ENCODE results near the gene SERINC2. TPM values are rescaled to one million over a fixed set of nuclear protein-coding genes. Genes with fewer than 3 reads are reported as not detected.

SERINC2 gene
- total and polyA plus RNA-seq, 2 of the 8 experiments (the other 6 are each of a cell fraction or from before 2014, with no cell fraction given) = 31.4 to 60.0 TPM

DNA sequence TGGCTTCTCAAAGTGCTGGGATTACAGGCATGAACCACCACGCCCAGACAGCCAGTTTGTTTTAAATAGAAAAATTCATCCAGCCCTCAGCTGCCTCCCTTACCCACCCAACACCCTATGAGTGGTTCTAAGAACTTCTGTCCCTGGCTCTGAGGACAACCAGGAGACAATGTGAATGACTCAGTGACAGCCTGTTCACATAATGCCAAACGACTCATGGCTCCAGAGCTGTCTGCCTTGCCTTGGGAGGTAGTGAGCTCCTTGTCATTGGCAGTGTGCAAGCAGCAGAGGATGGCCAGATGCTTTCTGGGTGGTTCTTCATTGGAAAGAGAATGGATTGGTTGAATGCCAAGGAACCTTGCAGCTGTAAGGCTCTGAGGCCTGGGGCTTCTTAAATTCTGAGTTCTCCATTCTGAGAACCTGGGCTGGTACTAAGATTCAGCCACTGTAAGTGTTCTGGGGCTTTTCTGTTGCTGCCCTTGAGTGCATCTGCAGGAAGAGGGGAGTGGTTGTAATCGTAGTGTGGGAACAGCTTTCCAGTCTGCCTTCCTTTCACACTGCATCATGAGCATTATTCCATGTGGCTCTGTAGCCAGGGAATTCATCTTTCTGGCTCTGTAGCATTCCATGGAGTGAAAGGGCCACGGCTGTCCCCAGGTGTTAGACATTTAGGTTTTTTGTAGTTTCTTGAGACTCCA, 5.8 kb downstream of the SERINC2 start:
- Histone ChIP-seq H3K4me2 (ENCODE audit: insufficient read depth in 1 of 2, low read depth in 2 of 2, low read length in 2 of 2) (no peak overlapping the region), H3K79me1 (ENCODE audit: low read depth, low read length) (0 out of 2 replicates have a peak, but pooled peaks cover 2% of the 10 kb centered on the region), H3K9ac (replicated peaks in 1 of 4; ENCODE audit: extremely low read depth in 1 of 4, low read depth in 3 of 4, low read length in 3 of 4) (no peak overlapping the region), H3K4me3 (ENCODE audit: extremely low read depth in 1 of 4, insufficient read depth in 2 of 4, low read depth in 3 of 4, low read length in 4 of 4) (no peak overlapping the region), H3K56ac (replicated peaks; ENCODE audit: insufficient read length, low read depth, low read length) (no peak overlapping the region), H3K4me1 (replicated peaks in 1 of 4; ENCODE audit: control insufficient read depth in 3 of 4, insufficient read depth in 4 of 4, low read length in 3 of 4) (peaks cover 8 to 25% (median 11%) of the 10 kb centered on the region in 4 experiments), H3K79me2 (ENCODE audit: control insufficient read depth in 1 of 2, insufficient read depth in 2 of 2, low read length in 2 of 2) (peaks cover 0 to 9% of the 10 kb centered on the region in 2 experiments; a peak in 1 of 4 replicates), H3K18ac (ENCODE audit: extremely low read depth, low read length) (no peak overlapping the region), H3K27me3 (replicated peaks in 1 of 4; ENCODE audit: control insufficient read depth in 3 of 4, extremely low read depth in 1 of 4, insufficient read depth in 3 of 4, low read length in 3 of 4) (no peaks in the 10 kb centered on the region), H3K27ac (ENCODE audit: low read depth, low read length) (no peak overlapping the region), H3K9me3 (ENCODE audit: insufficient read depth in 2 of 2, low read depth in 1 of 2, low read length in 1 of 2) (no peaks in the 10 kb centered on the region), H2BK120ac (replicated peaks; ENCODE audit: low read depth, low read length) (no peak overlapping the region), H4K91ac (replicated peaks; ENCODE audit: insufficient read length, low read length) (no peak overlapping the region), H4K8ac (ENCODE audit: extremely low read depth, insufficient read depth, low read length) (no peak overlapping the region), H2BK5ac (ENCODE audit: low read depth, low read length) (no peak overlapping the region), H3K36me3 (ENCODE audit: control insufficient read depth in 2 of 4, insufficient read depth in 4 of 4, low read length in 3 of 4) (no peaks in the 10 kb centered on the region), H2BK20ac (ENCODE audit: low read length) (no peak overlapping the region), H2AFZ (ENCODE audit: low read length) (no peak overlapping the region), H3K4ac (replicated peaks; ENCODE audit: insufficient read length, low read depth, low read length) (no peak overlapping the region), H4K20me1 (replicated peaks in 1 of 2; ENCODE audit: control insufficient read depth in 1 of 2, insufficient read depth in 2 of 2, low read length in 2 of 2) (peaks cover 5 to 6% of the 10 kb centered on the region in 2 experiments), H2BK12ac (ENCODE audit: low read depth, low read length) (no peak overlapping the region; the same call in 1 of the 2 replicates), H2BK15ac (ENCODE audit: low read length) (no peak overlapping the region), H3K23ac (ENCODE audit: insufficient read length) (no peak overlapping the region), H3K23me2 (ENCODE audit: low read depth, low read length) (peaks cover 5% of the 10 kb centered on the region), H2AK5ac (ENCODE audit: low read depth, low read length) (no peak overlapping the region), H3K14ac (ENCODE audit: insufficient read length) (no peak overlapping the region), H4K5ac (ENCODE audit: insufficient read length, low read depth, low read length) (no peak overlapping the region)
- TF ChIP-seq POU5F1 (IDR thresholded peaks at IDR 0.05; ENCODE audit: low read depth, low read length) (no peak), POLR2AphosphoS5 (IDR thresholded peaks at IDR 0.05; ENCODE audit: low read depth, low read length) (no peak), SIRT6 (IDR thresholded peaks at IDR 0.05; ENCODE audit: low read length) (no peak), POLR2A (IDR thresholded peaks at IDR 0.05; ENCODE audit: control extremely low read depth in 1 of 2, low read depth in 2 of 2, low read length in 2 of 2) (no peak), RXRA (IDR thresholded peaks at IDR 0.05; ENCODE audit: insufficient read depth, low read depth, low read length) (no peak), CBX8 (IDR thresholded peaks at IDR 0.05; ENCODE audit: borderline replicate concordance, low read depth, low read length) (no peak), SP2 (IDR thresholded peaks at IDR 0.05; ENCODE audit: low read length) (no peak), YY1 (IDR thresholded peaks at IDR 0.05; ENCODE audit: low read depth, low read length) (no peak), TBP (IDR thresholded peaks at IDR 0.05; ENCODE audit: low read depth, low read length) (no peak), PHF8 (conservative IDR thresholded peaks at IDR 0.05; ENCODE audit: low read depth, low read length) (no peak), HDAC6 (IDR thresholded peaks at IDR 0.05; ENCODE audit: low read depth, low read length) (no peak), BCL11A (IDR thresholded peaks at IDR 0.05; ENCODE audit: low read depth in 2 of 2, low read length in 2 of 2) (no peak)
- TF ChIP-seq, protein P1, sequence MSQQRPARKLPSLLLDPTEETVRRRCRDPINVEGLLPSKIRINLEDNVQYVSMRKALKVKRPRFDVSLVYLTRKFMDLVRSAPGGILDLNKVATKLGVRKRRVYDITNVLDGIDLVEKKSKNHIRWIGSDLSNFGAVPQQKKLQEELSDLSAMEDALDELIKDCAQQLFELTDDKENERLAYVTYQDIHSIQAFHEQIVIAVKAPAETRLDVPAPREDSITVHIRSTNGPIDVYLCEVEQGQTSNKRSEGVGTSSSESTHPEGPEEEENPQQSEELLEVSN (IDR thresholded peaks at IDR 0.05) = no peak
- ChIA-PET CTCF (ENCODE audit: partially characterized antibody) (interaction anchor here (0.7 to 19.2 kb wide), 12 partner anchors 10 to 235 kb away, joined by 3 to 415 read pairs (median 4); no protein-coding TSS in a partner anchor), POLR2A (ENCODE audit: partially characterized antibody) (interaction anchor here (1.0 to 1.3 kb wide), 2 partner anchors 17 to 19 kb away, joined by 3 read pairs; no protein-coding TSS in a partner anchor)
- FAIRE-seq (no peak), DNase-seq (ENCODE audit: low read depth in 1 of 2, low spot score in 2 of 2) (no peak)
- 81% methylated on average over 4 of the region's 4 CpGs; no CpG with 5 or more reads in 1 of the 2 experiments for WGBS, 2 experiments (ENCODE audit: extremely low coverage in 1 of 2, insufficient coverage in 1 of 2, insufficient read length in 1 of 2, insufficient replicate concordance in 2 of 2, low coverage in 1 of 2, low lambda C conversion rate in 2 of 2, missing lambda C conversion rate in 1 of 2)
